ENCODE data around the gene NEU1. TPM values are rescaled to one million over a fixed set of nuclear protein-coding genes. Genes with fewer than 3 reads are reported as not detected.
"Not testable (repeated sequence)": the region's sequence is repeated elsewhere in the genome, so short reads cannot be mapped to it uniquely, and the experiment has no call there.

NEU1 gene
- total RNA-seq, 1 donor from 2014 or later: 31.9 TPM

- Mint-ChIP-seq H3K4me3 (ENCODE audit: unreplicated experiment) (peak overlapping the region; percentile 95), H3K9me3 (ENCODE audit: unreplicated experiment) (no peaks in the 10 kb centered on the region), H3K27me3 (ENCODE audit: unreplicated experiment) (peaks cover 14% of the 10 kb centered on the region), H3K36me3 (ENCODE audit: low read depth, unreplicated experiment) (peaks cover 6% of the 10 kb centered on the region), H3K4me1 (ENCODE audit: unreplicated experiment) (peaks cover 3% of the 10 kb centered on the region), H3K27ac (ENCODE audit: unreplicated experiment) (peak overlapping the region; percentile 24)
- DNase-seq (ENCODE audit: low spot score): no peak
- no peak for TF ChIP-seq CTCF (IDR thresholded peaks at IDR 0.05; ENCODE audit: unreplicated experiment)
Observed at GRCh38 chr6:31861150-31861549, 1.5 kb downstream of the NEU1 start.

GRCh38 chr6:31860349-31860748, 2.3 kb downstream of the NEU1 start:
- no peak overlapping the region for H3K4me3 Mint-ChIP-seq (ENCODE audit: unreplicated experiment)

GRCh38 chr6:31859923-31860322, 2.7 kb downstream of the NEU1 start:
- TF ChIP-seq CTCF (IDR thresholded peaks at IDR 0.05; ENCODE audit: unreplicated experiment): no peak
- Mint-ChIP-seq H3K36me3 (ENCODE audit: low read depth, unreplicated experiment) (peaks cover 6% of the 10 kb centered on the region), H3K27me3 (ENCODE audit: unreplicated experiment) (peaks cover 11% of the 10 kb centered on the region), H3K9me3 (ENCODE audit: unreplicated experiment) (no peaks in the 10 kb centered on the region), H3K27ac (ENCODE audit: unreplicated experiment) (no peak overlapping the region), H3K4me3 (ENCODE audit: unreplicated experiment) (no peak overlapping the region), H3K4me1 (ENCODE audit: unreplicated experiment) (peaks cover 3% of the 10 kb centered on the region)
- no peak for DNase-seq (ENCODE audit: low spot score)

More at GRCh38 chr6:31860349-31860748, 2.3 kb downstream of the NEU1 start:
- Mint-ChIP-seq H3K36me3 (ENCODE audit: low read depth, unreplicated experiment) (peaks cover 6% of the 10 kb centered on the region), H3K27me3 (ENCODE audit: unreplicated experiment) (peaks cover 11% of the 10 kb centered on the region), H3K27ac (ENCODE audit: unreplicated experiment) (no peak overlapping the region), H3K9me3 (ENCODE audit: unreplicated experiment) (no peaks in the 10 kb centered on the region), H3K4me1 (ENCODE audit: unreplicated experiment) (peaks cover 3% of the 10 kb centered on the region)
- no peak for TF ChIP-seq CTCF (IDR thresholded peaks at IDR 0.05; ENCODE audit: unreplicated experiment)
- no peak for DNase-seq (ENCODE audit: low spot score)

GRCh38 chr6:31858707-31859106, 3.9 kb downstream of the NEU1 start:
- no peak overlapping the region for H3K4me3 Mint-ChIP-seq (ENCODE audit: unreplicated experiment)
- DNase-seq (ENCODE audit: low spot score): no peak
- peaks cover 9% of the 10 kb centered on the region for H3K27me3 Mint-ChIP-seq (ENCODE audit: unreplicated experiment)
- TF ChIP-seq CTCF (IDR thresholded peaks at IDR 0.05; ENCODE audit: unreplicated experiment): no peak
- no peaks in the 10 kb centered on the region for H3K9me3 Mint-ChIP-seq (ENCODE audit: unreplicated experiment)
- H3K4me1 Mint-ChIP-seq (ENCODE audit: unreplicated experiment): peaks cover 2% of the 10 kb centered on the region
- no peak overlapping the region for H3K27ac Mint-ChIP-seq (ENCODE audit: unreplicated experiment)
- H3K36me3 Mint-ChIP-seq (ENCODE audit: low read depth, unreplicated experiment): peaks cover 6% of the 10 kb centered on the region

- H3K27ac Mint-ChIP-seq (ENCODE audit: unreplicated experiment); H3K36me3 Mint-ChIP-seq (ENCODE audit: low read depth, unreplicated experiment); H3K27me3 Mint-ChIP-seq (ENCODE audit: unreplicated experiment); H3K4me3 Mint-ChIP-seq (ENCODE audit: unreplicated experiment); H3K9me3 Mint-ChIP-seq (ENCODE audit: unreplicated experiment); DNase-seq (ENCODE audit: low spot score); H3K4me1 Mint-ChIP-seq (ENCODE audit: unreplicated experiment): not testable (repeated sequence)
Observed at GRCh38 chr6:31857774-31858173, 4.8 kb downstream of the NEU1 start.

- not testable (repeated sequence) for H3K4me1 Mint-ChIP-seq (ENCODE audit: unreplicated experiment); H3K36me3 Mint-ChIP-seq (ENCODE audit: low read depth, unreplicated experiment); H3K9me3 Mint-ChIP-seq (ENCODE audit: unreplicated experiment); DNase-seq (ENCODE audit: low spot score); H3K27ac Mint-ChIP-seq (ENCODE audit: unreplicated experiment); H3K27me3 Mint-ChIP-seq (ENCODE audit: unreplicated experiment); H3K4me3 Mint-ChIP-seq (ENCODE audit: unreplicated experiment)
Observed at GRCh38 chr6:31851980-31852718, 10.5 kb downstream of the NEU1 start.

All from endothelial cell (in vitro differentiated cells).